ENCODE measurements around the gene ADNP. TPM values are rescaled to one million over a fixed set of nuclear protein-coding genes. Genes with fewer than 3 reads are reported as not detected.

The ADNP gene
- total and polyA plus RNA-seq, 5 donors: 16.3 to 44.1 (median 37.7) TPM

GRCh38 chr20:50903353-50904051 lies 27.7 kb downstream of the ADNP start:
- no peaks in the 10 kb centered on the region for H3K27me3 ChIP-seq (ENCODE audit: control insufficient read depth, insufficient read depth)
- peaks cover 4% of the 10 kb centered on the region for H3K4me1 ChIP-seq (ENCODE audit: control insufficient read depth, insufficient read depth, low read length)
- ATAC-seq (no peak), DNase-seq (no peak)
- 71% methylated on average over 8 of the region's 8 CpGs for WGBS
- no peak overlapping the region for H3K27ac ChIP-seq (ENCODE audit: low read length)
- H3K9me3 ChIP-seq (ENCODE audit: control insufficient read depth, low read length): no peaks in the 10 kb centered on the region
- intact Hi-C loops (cut with DNase I): no loop called here
- no peak overlapping the region for H3K4me3 ChIP-seq (ENCODE audit: low read length)

- WGBS: 91% methylated on average over 1 of the region's 1 CpG
- ATAC-seq: no peak
- intact Hi-C loops (cut with DNase I): no loop called here
These were observed 29.9 kb downstream of the ADNP start for GRCh38 chr20:50901301-50901700.

GRCh38 chr20:50900261-50900660 lies 31.0 kb downstream of the ADNP start:
- intact Hi-C loops (cut with DNase I): no loop called here
- Histone ChIP-seq H3K27ac (ENCODE audit: low read length) (no peak overlapping the region), H3K9me3 (ENCODE audit: control insufficient read depth, low read length) (no peaks in the 10 kb centered on the region), H3K27me3 (ENCODE audit: control insufficient read depth, insufficient read depth) (no peaks in the 10 kb centered on the region), H3K4me3 (ENCODE audit: low read length) (no peak overlapping the region), H3K4me1 (ENCODE audit: control insufficient read depth, insufficient read depth, low read length) (peaks cover 2% of the 10 kb centered on the region)
- 96% methylated on average over 7 of the region's 7 CpGs for WGBS
- ATAC-seq (no peak), DNase-seq (no peak)

More at GRCh38 chr20:50901301-50901700, 29.9 kb downstream of the ADNP start:
- peaks cover 4% of the 10 kb centered on the region for H3K4me1 ChIP-seq (ENCODE audit: control insufficient read depth, insufficient read depth, low read length)
- no peak overlapping the region for H3K4me3 ChIP-seq (ENCODE audit: low read length)
- no peak overlapping the region for H3K27ac ChIP-seq (ENCODE audit: low read length)
- H3K9me3 ChIP-seq (ENCODE audit: control insufficient read depth, low read length): no peaks in the 10 kb centered on the region
- no peak for DNase-seq
- no peaks in the 10 kb centered on the region for H3K27me3 ChIP-seq (ENCODE audit: control insufficient read depth, insufficient read depth)

GRCh38 chr20:50898475-50898874 lies 32.8 kb downstream of the ADNP start:
- intact Hi-C loops (cut with DNase I): no loop called here
- H3K9me3 ChIP-seq (ENCODE audit: control insufficient read depth, low read length): no peaks in the 10 kb centered on the region
- WGBS: 87% methylated on average over 1 of the region's 1 CpG
- H3K27ac ChIP-seq (ENCODE audit: low read length): no peak overlapping the region
- DNase-seq: no peak
- H3K4me1 ChIP-seq (ENCODE audit: control insufficient read depth, insufficient read depth, low read length): no peaks in the 10 kb centered on the region
- ATAC-seq: no peak
- no peaks in the 10 kb centered on the region for H3K27me3 ChIP-seq (ENCODE audit: control insufficient read depth, insufficient read depth)
- no peak overlapping the region for H3K4me3 ChIP-seq (ENCODE audit: low read length)

- Histone ChIP-seq H3K27ac (ENCODE audit: low read length) (no peak overlapping the region), H3K4me3 (ENCODE audit: low read length) (no peak overlapping the region), H3K27me3 (ENCODE audit: control insufficient read depth, insufficient read depth) (no peaks in the 10 kb centered on the region), H3K9me3 (ENCODE audit: control insufficient read depth, low read length) (no peaks in the 10 kb centered on the region), H3K4me1 (ENCODE audit: control insufficient read depth, insufficient read depth, low read length) (no peaks in the 10 kb centered on the region)
- WGBS: 91% methylated on average over 8 of the region's 8 CpGs
- intact Hi-C loops (cut with DNase I): no loop called here
- no peak for DNase-seq
- ATAC-seq: no peak
These were observed 36.0 kb downstream of the ADNP start for GRCh38 chr20:50895111-50895830.

GRCh38 chr20:50893620-50894019 lies 37.6 kb downstream of the ADNP start:
- intact Hi-C loops (cut with DNase I): no loop called here

GRCh38 chr20:50892394-50892793 lies 38.8 kb downstream of the ADNP start:
- Histone ChIP-seq H3K27ac (ENCODE audit: low read length) (no peak overlapping the region), H3K4me3 (ENCODE audit: low read length) (no peak overlapping the region), H3K4me1 (ENCODE audit: control insufficient read depth, insufficient read depth, low read length) (no peaks in the 10 kb centered on the region), H3K27me3 (ENCODE audit: control insufficient read depth, insufficient read depth) (no peaks in the 10 kb centered on the region), H3K9me3 (ENCODE audit: control insufficient read depth, low read length) (no peaks in the 10 kb centered on the region)
- DNase-seq (no peak), ATAC-seq (no peak)
- intact Hi-C loops (cut with DNase I): no loop called here
- WGBS: 93% methylated on average over 8 of the region's 8 CpGs

More at GRCh38 chr20:50893620-50894019, 37.6 kb downstream of the ADNP start:
- Histone ChIP-seq H3K9me3 (ENCODE audit: control insufficient read depth, low read length) (no peaks in the 10 kb centered on the region), H3K4me3 (ENCODE audit: low read length) (no peak overlapping the region), H3K27me3 (ENCODE audit: control insufficient read depth, insufficient read depth) (no peaks in the 10 kb centered on the region), H3K4me1 (ENCODE audit: control insufficient read depth, insufficient read depth, low read length) (no peaks in the 10 kb centered on the region), H3K27ac (ENCODE audit: low read length) (no peak overlapping the region)
- WGBS: 95% methylated on average over 7 of the region's 7 CpGs
- no peak for ATAC-seq
- DNase-seq: no peak

- H3K27ac ChIP-seq (ENCODE audit: low read length): no peak overlapping the region
- ATAC-seq (peak in 1 of 2 donors; percentile 65), DNase-seq (no peak)
- no peaks in the 10 kb centered on the region for H3K4me1 ChIP-seq (ENCODE audit: control insufficient read depth, insufficient read depth, low read length)
- no peak overlapping the region for H3K4me3 ChIP-seq (ENCODE audit: low read length)
- no peaks in the 10 kb centered on the region for H3K27me3 ChIP-seq (ENCODE audit: control insufficient read depth, insufficient read depth)
- no peaks in the 10 kb centered on the region for H3K9me3 ChIP-seq (ENCODE audit: control insufficient read depth, low read length)
- WGBS: 75% methylated on average over 5 of the region's 5 CpGs
- intact Hi-C loops (cut with DNase I): no loop called here
These were observed 40.1 kb downstream of the ADNP start for GRCh38 chr20:50891138-50891537.

GRCh38 chr20:50887576-50887975 lies 43.7 kb downstream of the ADNP start:
- WGBS: 75% methylated on average over 3 of the region's 3 CpGs
- H3K27me3 ChIP-seq (ENCODE audit: control insufficient read depth, insufficient read depth): no peaks in the 10 kb centered on the region
- no peaks in the 10 kb centered on the region for H3K9me3 ChIP-seq (ENCODE audit: control insufficient read depth, low read length)
- DNase-seq: no peak
- intact Hi-C loops (cut with DNase I): no loop called here
- H3K4me1 ChIP-seq (ENCODE audit: control insufficient read depth, insufficient read depth, low read length): no peaks in the 10 kb centered on the region
- no peak overlapping the region for H3K4me3 ChIP-seq (ENCODE audit: low read length)
- ATAC-seq: no peak
- H3K27ac ChIP-seq (ENCODE audit: low read length): no peak overlapping the region

GRCh38 chr20:50886184-50886790 lies 45.0 kb downstream of the ADNP start:
- H3K4me3 ChIP-seq (ENCODE audit: low read length): no peak overlapping the region
- ATAC-seq (no peak), DNase-seq (no peak)
- H3K27ac ChIP-seq (ENCODE audit: low read length): no peak overlapping the region
- intact Hi-C loops (cut with DNase I): no loop called here
- H3K4me1 ChIP-seq (ENCODE audit: control insufficient read depth, insufficient read depth, low read length): no peaks in the 10 kb centered on the region
- no peaks in the 10 kb centered on the region for H3K27me3 ChIP-seq (ENCODE audit: control insufficient read depth, insufficient read depth)
- H3K9me3 ChIP-seq (ENCODE audit: control insufficient read depth, low read length): no peaks in the 10 kb centered on the region
- 82% methylated on average over 12 of the region's 12 CpGs for WGBS

GRCh38 chr20:50885781-50886180 lies 45.5 kb downstream of the ADNP start:
- H3K27me3 ChIP-seq (ENCODE audit: control insufficient read depth, insufficient read depth): no peaks in the 10 kb centered on the region
- no peaks in the 10 kb centered on the region for H3K4me1 ChIP-seq (ENCODE audit: control insufficient read depth, insufficient read depth, low read length)
- no peaks in the 10 kb centered on the region for H3K9me3 ChIP-seq (ENCODE audit: control insufficient read depth, low read length)
- no peak for DNase-seq
- ATAC-seq: no peak
- H3K27ac ChIP-seq (ENCODE audit: low read length): no peak overlapping the region
- WGBS: 90% methylated on average over 5 of the region's 5 CpGs
- intact Hi-C loops (cut with DNase I): no loop called here
- no peak overlapping the region for H3K4me3 ChIP-seq (ENCODE audit: low read length)

Measured in right cardiac atrium (tissue), 5 donors.